ENCODE measurements around the gene FCHO2. TPM values are rescaled to one million over a fixed set of nuclear protein-coding genes. Genes with fewer than 3 reads are reported as not detected.
"Not testable (repeated sequence)": the region's sequence is repeated elsewhere in the genome, so short reads cannot be mapped to it uniquely, and the experiment has no call there.

FCHO2 gene
- total and polyA plus RNA-seq, 10 of the 15 experiments (the other 5 are each of a cell fraction or from before 2014, with no cell fraction given) = 0.05 to 1.4 (median 0.18) TPM

GRCh38 chr5:73011612-73012011, 55.8 kb downstream of the FCHO2 start:
- BruUV-seq (replicated peaks); intact Hi-C loops (cut with micrococcal nuclease; ENCODE audit: unreplicated experiment); RAD21 ChIA-PET (ENCODE audit: unreplicated experiment); DNase-seq (ENCODE audit: low read depth, low spot score); H3K27ac ChIP-seq (ENCODE audit: control insufficient read depth, insufficient read depth); H3K79me2 ChIP-seq (ENCODE audit: control insufficient read depth, insufficient read depth, low read length); H3K4me2 ChIP-seq (ENCODE audit: control insufficient read depth, insufficient read depth); SMC1A ChIA-PET (ENCODE audit: uncharacterized antibody, unreplicated experiment); H3K36me3 ChIP-seq (ENCODE audit: control insufficient read depth in 2 of 2, insufficient read depth in 2 of 2, low read length in 1 of 2); H3K9ac ChIP-seq (ENCODE audit: control insufficient read depth, insufficient read depth, low read length); H3K27me3 ChIP-seq (replicated peaks in 1 of 2; ENCODE audit: control insufficient read depth in 2 of 2, insufficient read depth in 2 of 2, low read length in 1 of 2); in situ Hi-C loops (cut with MboI); H4K20me1 ChIP-seq (ENCODE audit: control insufficient read depth, insufficient read depth); ATAC-seq; POLR2A ChIA-PET; FAIRE-seq; H3K9me3 ChIP-seq (replicated peaks; ENCODE audit: control insufficient read depth, insufficient read depth, low read length); H3K4me3 ChIP-seq; CTCF ChIA-PET; H3K4me1 ChIP-seq (ENCODE audit: control insufficient read depth, insufficient read depth, low read length); H2AFZ ChIP-seq (ENCODE audit: control insufficient read depth, low read depth, low read length): not testable (repeated sequence)
- WGBS (ENCODE audit: insufficient coverage, insufficient replicate concordance, low lambda C conversion rate, missing lambda C conversion rate) = 72% methylated on average over 9 of the region's 9 CpGs

GRCh38 chr5:73018892-73019291, 63.1 kb downstream of the FCHO2 start:
- no peak overlapping the region for H3K4me2 ChIP-seq (ENCODE audit: control insufficient read depth, insufficient read depth)
- BruUV-seq (replicated peaks) = no TSS peak
- H4K20me1 ChIP-seq (ENCODE audit: control insufficient read depth, insufficient read depth) = no peaks in the 10 kb centered on the region
- no peak for DNase-seq (ENCODE audit: low read depth, low spot score)
- intact Hi-C loops (cut with micrococcal nuclease; ENCODE audit: unreplicated experiment) = no loop called here
- H3K79me2 ChIP-seq (ENCODE audit: control insufficient read depth, insufficient read depth, low read length) = no peaks in the 10 kb centered on the region
- TF ChIP-seq JUNB (IDR thresholded peaks at IDR 0.05) (no peak), CHD1 (IDR thresholded peaks at IDR 0.05; ENCODE audit: low read depth, low read length) (no peak), MTA3 (IDR thresholded peaks at IDR 0.05; ENCODE audit: borderline replicate concordance, low read length) (no peak), RFX5 (IDR thresholded peaks at IDR 0.05; ENCODE audit: low read depth, low read length) (no peak), NR2C2 (IDR thresholded peaks at IDR 0.05; ENCODE audit: borderline replicate concordance, control insufficient read depth, insufficient read length, low read depth) (no peak), FOS (IDR thresholded peaks at IDR 0.05; ENCODE audit: borderline replicate concordance, extremely low read depth, insufficient read length) (no peak), RB1 (IDR thresholded peaks at IDR 0.05; ENCODE audit: borderline replicate concordance) (no peak), IKZF1 (conservative IDR thresholded peaks at IDR 0.05) (no peak), NFIC (IDR thresholded peaks at IDR 0.05; ENCODE audit: low read depth, low read length) (no peak), CHD4 (IDR thresholded peaks at IDR 0.05) (no peak), BRCA1 (IDR thresholded peaks at IDR 0.05; ENCODE audit: low read depth, low read length) (no peak), MYB (IDR thresholded peaks at IDR 0.05; ENCODE audit: borderline replicate concordance, low read depth, low read length) (no peak), ZNF24 (IDR thresholded peaks at IDR 0.05) (no peak), MXI1 (IDR thresholded peaks at IDR 0.05; ENCODE audit: low read depth, low read length) (no peak), ZBED1 (IDR thresholded peaks at IDR 0.05; ENCODE audit: borderline replicate concordance) (no peak), TAF1 (IDR thresholded peaks at IDR 0.05; ENCODE audit: borderline replicate concordance, low read depth, low read length) (no peak), TCF3 (IDR thresholded peaks at IDR 0.05; ENCODE audit: borderline replicate concordance, insufficient read depth, low read depth, low read length) (no peak), EED (IDR thresholded peaks at IDR 0.05; ENCODE audit: low read depth) (no peak), KAT2A (conservative IDR thresholded peaks at IDR 0.05; ENCODE audit: control insufficient read depth, low read depth, low read length) (no peak)
- CTCF ChIA-PET = no interaction called here
- RAD21 ChIA-PET (ENCODE audit: unreplicated experiment) = no interaction called here
- POLR2A ChIA-PET = no interaction called here
- no peaks in the 10 kb centered on the region for H3K27me3 ChIP-seq (replicated peaks in 1 of 2; ENCODE audit: control insufficient read depth in 2 of 2, insufficient read depth in 2 of 2, low read length in 1 of 2)
- no peak overlapping the region for H3K4me3 ChIP-seq
- no peak overlapping the region for H2AFZ ChIP-seq (ENCODE audit: control insufficient read depth, low read depth, low read length)
- ATAC-seq = no peak
- H3K27ac ChIP-seq (ENCODE audit: control insufficient read depth, insufficient read depth) = no peak overlapping the region
- 71% methylated on average over 2 of the region's 2 CpGs for WGBS (ENCODE audit: insufficient coverage, insufficient replicate concordance, low lambda C conversion rate, missing lambda C conversion rate)
- no peak for FAIRE-seq
- H3K4me1 ChIP-seq (ENCODE audit: control insufficient read depth, insufficient read depth, low read length) = no peaks in the 10 kb centered on the region
- no peak overlapping the region for H3K9ac ChIP-seq (ENCODE audit: control insufficient read depth, insufficient read depth, low read length)
- H3K9me3 ChIP-seq (replicated peaks; ENCODE audit: control insufficient read depth, insufficient read depth, low read length) = no peaks in the 10 kb centered on the region
- SMC1A ChIA-PET (ENCODE audit: uncharacterized antibody, unreplicated experiment) = no interaction called here
- in situ Hi-C loops (cut with MboI) = no loop called here
- H3K36me3 ChIP-seq (ENCODE audit: control insufficient read depth in 2 of 2, insufficient read depth in 2 of 2, low read length in 1 of 2) = no peaks in the 10 kb centered on the region

Measured in GM12878 (cell line).